ENCODE measurements around the gene PREX1. TPM values are rescaled to one million over a fixed set of nuclear protein-coding genes. Genes with fewer than 3 reads are reported as not detected.

PREX1 gene
- total and polyA plus RNA-seq, 2 experiments from 2014 or later = 4.5 to 12.5 TPM

GRCh38 chr20:48694381-48694865, 133.4 kb downstream of the PREX1 start:
- H3K9me3 ChIP-seq (ENCODE audit: low read depth) = no peaks in the 10 kb centered on the region
- no peaks in the 10 kb centered on the region for H3K36me3 ChIP-seq

GRCh38 chr20:48691523-48691922, 136.3 kb downstream of the PREX1 start:
- no peak for TF ChIP-seq CTCF (IDR thresholded peaks at IDR 0.05; ENCODE audit: low read depth, low read length)
- Histone ChIP-seq H3K27ac (no peak overlapping the region), H3K36me3 (no peaks in the 10 kb centered on the region), H3K9me3 (ENCODE audit: low read depth) (no peaks in the 10 kb centered on the region), H3K4me1 (ENCODE audit: low read depth) (peaks cover 10% of the 10 kb centered on the region), H3K4me3 (no peak overlapping the region), H3K27me3 (no peaks in the 10 kb centered on the region)
- peak in 1 of 2 donors; percentile 29 for DNase-seq (ENCODE audit: low read depth in 1 of 2, low spot score in 1 of 2)

More at GRCh38 chr20:48694381-48694865, 133.4 kb downstream of the PREX1 start:
- TF ChIP-seq CTCF (IDR thresholded peaks at IDR 0.05; ENCODE audit: low read depth, low read length) = no peak
- Histone ChIP-seq H3K4me1 (ENCODE audit: low read depth) (peaks cover 18% of the 10 kb centered on the region), H3K27me3 (no peaks in the 10 kb centered on the region), H3K27ac (peak overlapping the region; percentile 91), H3K4me3 (no peak overlapping the region)
- no peak for DNase-seq (ENCODE audit: low read depth in 1 of 2, low spot score in 1 of 2)

- no peaks in the 10 kb centered on the region for H3K9me3 ChIP-seq (ENCODE audit: low read depth)
- no peak for TF ChIP-seq CTCF (IDR thresholded peaks at IDR 0.05; ENCODE audit: low read depth, low read length)
Observed at GRCh38 chr20:48690888-48691287, 136.9 kb downstream of the PREX1 start.

GRCh38 chr20:48689874-48690571, 137.8 kb downstream of the PREX1 start:
- H3K27me3 ChIP-seq = no peaks in the 10 kb centered on the region
- TF ChIP-seq CTCF (IDR thresholded peaks at IDR 0.05; ENCODE audit: low read depth, low read length) = no peak
- H3K4me3 ChIP-seq = no peak overlapping the region
- no peak for DNase-seq (ENCODE audit: low read depth in 1 of 2, low spot score in 1 of 2)
- peaks cover 14% of the 10 kb centered on the region for H3K4me1 ChIP-seq (ENCODE audit: low read depth)
- no peaks in the 10 kb centered on the region for H3K36me3 ChIP-seq
- no peak overlapping the region for H3K27ac ChIP-seq
- no peaks in the 10 kb centered on the region for H3K9me3 ChIP-seq (ENCODE audit: low read depth)

More at GRCh38 chr20:48690888-48691287, 136.9 kb downstream of the PREX1 start:
- Histone ChIP-seq H3K4me1 (ENCODE audit: low read depth) (peaks cover 15% of the 10 kb centered on the region), H3K27ac (no peak overlapping the region), H3K36me3 (no peaks in the 10 kb centered on the region), H3K27me3 (no peaks in the 10 kb centered on the region), H3K4me3 (no peak overlapping the region)
- DNase-seq (ENCODE audit: low read depth in 1 of 2, low spot score in 1 of 2) = peak in 1 of 2 donors; percentile 68

GRCh38 chr20:48689388-48689787, 138.4 kb downstream of the PREX1 start:
- DNase-seq (ENCODE audit: low read depth in 1 of 2, low spot score in 1 of 2) = no peak
- no peak overlapping the region for H3K4me3 ChIP-seq
- H3K27me3 ChIP-seq = no peaks in the 10 kb centered on the region
- peaks cover 13% of the 10 kb centered on the region for H3K4me1 ChIP-seq (ENCODE audit: low read depth)
- no peaks in the 10 kb centered on the region for H3K36me3 ChIP-seq
- H3K27ac ChIP-seq = no peak overlapping the region
- TF ChIP-seq CTCF (IDR thresholded peaks at IDR 0.05; ENCODE audit: low read depth, low read length) = no peak
- no peaks in the 10 kb centered on the region for H3K9me3 ChIP-seq (ENCODE audit: low read depth)

Measured in cardiac muscle cell (in vitro differentiated cells and primary cell).